Measurements from ENCODE around the gene CORO2A. TPM values are rescaled to one million over a fixed set of nuclear protein-coding genes. Genes with fewer than 3 reads are reported as not detected.

Gene CORO2A
- total and polyA plus RNA-seq, 2 donors (not counting 3 experiments of a cell fraction or from before 2014, with no cell fraction given) = 0.35 to 0.53 TPM

- Histone ChIP-seq H3K27ac (ENCODE audit: insufficient read depth, low read depth, low read length) (no peak overlapping the region), H3K36me3 (ENCODE audit: control insufficient read depth in 2 of 2, extremely low read depth in 1 of 2, insufficient read depth in 2 of 2, low read length in 2 of 2) (no peaks in the 10 kb centered on the region), H3K9ac (replicated peaks; ENCODE audit: extremely low read depth, insufficient read depth, low read length) (no peak overlapping the region), H4K20me1 (replicated peaks; ENCODE audit: control insufficient read depth, extremely low read depth, insufficient read depth, low read length) (no peaks in the 10 kb centered on the region), H3K79me2 (ENCODE audit: control insufficient read depth, insufficient read depth, low read length) (no peaks in the 10 kb centered on the region), H2AFZ (ENCODE audit: low read depth, low read length) (no peak overlapping the region), H3K4me3 (replicated peaks in 1 of 3; ENCODE audit: insufficient read depth in 1 of 3, low read depth in 1 of 3, low read length in 3 of 3) (no peak overlapping the region), H3K9me1 (replicated peaks; ENCODE audit: control insufficient read depth, extremely low read depth, insufficient read depth, low read length) (no peaks in the 10 kb centered on the region), H3K4me2 (ENCODE audit: insufficient read depth, low read length) (no peak overlapping the region), H3K4me1 (ENCODE audit: control insufficient read depth, extremely low read depth, insufficient read depth, low read length) (no peaks in the 10 kb centered on the region), H3K27me3 (ENCODE audit: control insufficient read depth in 2 of 2, insufficient read depth in 2 of 2, low read length in 2 of 2) (no peaks in the 10 kb centered on the region), H3K9me3 (replicated peaks; ENCODE audit: control insufficient read depth, insufficient read depth, low read length) (no peaks in the 10 kb centered on the region)
- no TSS peak for BruUV-seq (replicated peaks)
- ChIA-PET POLR2A (no interaction called here), CTCF (interaction anchor here (2.1 kb wide), 1 partner anchor 643 kb away, joined by 5 read pairs; no protein-coding TSS in a partner anchor)
- dilution Hi-C loops (cut with MboI; ENCODE audit: extremely low pct_ligation_motif_present, low sequenced_read_pairs) (no loop called here), intact Hi-C loops (cut with micrococcal nuclease) (no loop called here)
- DNase-seq (ENCODE audit: low read depth, low spot score) (no peak), FAIRE-seq (no peak)
- TF ChIP-seq POLR2AphosphoS5 (IDR thresholded peaks at IDR 0.05; ENCODE audit: insufficient read depth, low read depth, low read length) = no peak
Observed at GRCh38 chr9:98132806-98133631, 59.4 kb downstream of the CORO2A start.

- BruUV-seq (replicated peaks) = no TSS peak
- no peak overlapping the region for H3K4me2 ChIP-seq (ENCODE audit: insufficient read depth, low read length)
- H3K79me2 ChIP-seq (ENCODE audit: control insufficient read depth, insufficient read depth, low read length) = no peaks in the 10 kb centered on the region
- no peak for DNase-seq (ENCODE audit: low read depth, low spot score)
- POLR2A ChIA-PET = no interaction called here
- H4K20me1 ChIP-seq (replicated peaks; ENCODE audit: control insufficient read depth, extremely low read depth, insufficient read depth, low read length) = no peaks in the 10 kb centered on the region
- dilution Hi-C loops (cut with MboI; ENCODE audit: extremely low pct_ligation_motif_present, low sequenced_read_pairs) (no loop called here), intact Hi-C loops (cut with micrococcal nuclease) (no loop called here)
- no peak overlapping the region for H3K4me3 ChIP-seq (replicated peaks in 1 of 3; ENCODE audit: insufficient read depth in 1 of 3, low read depth in 1 of 3, low read length in 3 of 3)
- no peaks in the 10 kb centered on the region for H3K4me1 ChIP-seq (ENCODE audit: control insufficient read depth, extremely low read depth, insufficient read depth, low read length)
- no peak for FAIRE-seq
- no peak overlapping the region for H3K9ac ChIP-seq (replicated peaks; ENCODE audit: extremely low read depth, insufficient read depth, low read length)
- no peaks in the 10 kb centered on the region for H3K9me3 ChIP-seq (replicated peaks; ENCODE audit: control insufficient read depth, insufficient read depth, low read length)
- TF ChIP-seq, protein P1, sequence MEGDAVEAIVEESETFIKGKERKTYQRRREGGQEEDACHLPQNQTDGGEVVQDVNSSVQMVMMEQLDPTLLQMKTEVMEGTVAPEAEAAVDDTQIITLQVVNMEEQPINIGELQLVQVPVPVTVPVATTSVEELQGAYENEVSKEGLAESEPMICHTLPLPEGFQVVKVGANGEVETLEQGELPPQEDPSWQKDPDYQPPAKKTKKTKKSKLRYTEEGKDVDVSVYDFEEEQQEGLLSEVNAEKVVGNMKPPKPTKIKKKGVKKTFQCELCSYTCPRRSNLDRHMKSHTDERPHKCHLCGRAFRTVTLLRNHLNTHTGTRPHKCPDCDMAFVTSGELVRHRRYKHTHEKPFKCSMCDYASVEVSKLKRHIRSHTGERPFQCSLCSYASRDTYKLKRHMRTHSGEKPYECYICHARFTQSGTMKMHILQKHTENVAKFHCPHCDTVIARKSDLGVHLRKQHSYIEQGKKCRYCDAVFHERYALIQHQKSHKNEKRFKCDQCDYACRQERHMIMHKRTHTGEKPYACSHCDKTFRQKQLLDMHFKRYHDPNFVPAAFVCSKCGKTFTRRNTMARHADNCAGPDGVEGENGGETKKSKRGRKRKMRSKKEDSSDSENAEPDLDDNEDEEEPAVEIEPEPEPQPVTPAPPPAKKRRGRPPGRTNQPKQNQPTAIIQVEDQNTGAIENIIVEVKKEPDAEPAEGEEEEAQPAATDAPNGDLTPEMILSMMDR (IDR thresholded peaks at IDR 0.05; ENCODE audit: extremely low read depth in 1 of 2, insufficient read depth in 1 of 2, low read depth in 1 of 2, low read length in 2 of 2) = no peak
- TF ChIP-seq JUN (IDR thresholded peaks at IDR 0.05; ENCODE audit: borderline replicate concordance, insufficient read depth, insufficient read length, low read depth) = no peak
- H3K36me3 ChIP-seq (ENCODE audit: control insufficient read depth in 2 of 2, extremely low read depth in 1 of 2, insufficient read depth in 2 of 2, low read length in 2 of 2) = no peaks in the 10 kb centered on the region
- CTCF ChIA-PET = no interaction called here
- H2AFZ ChIP-seq (ENCODE audit: low read depth, low read length) = no peak overlapping the region
- no peak overlapping the region for H3K27ac ChIP-seq (ENCODE audit: insufficient read depth, low read depth, low read length)
- no peaks in the 10 kb centered on the region for H3K9me1 ChIP-seq (replicated peaks; ENCODE audit: control insufficient read depth, extremely low read depth, insufficient read depth, low read length)
- H3K27me3 ChIP-seq (ENCODE audit: control insufficient read depth in 2 of 2, insufficient read depth in 2 of 2, low read length in 2 of 2) = no peaks in the 10 kb centered on the region
Observed at GRCh38 chr9:98132158-98132557, 60.3 kb downstream of the CORO2A start.
